Calu3 (cell line): Measurements from ENCODE around the gene LCNL1. TPM values are rescaled to one million over a fixed set of nuclear protein-coding genes. Genes with fewer than 3 reads are reported as not detected.

Source experiments
- BruUV-seq: library from RNA; stranded (reverse); fragments of 400-500 nt; replicated peaks from 2 replicates; lab custom pipeline; 2021; lab: Mats Ljungman, UMichigan
- CTCF ChIA-PET: fragments of 300-600 bp; sonication (Branson Sonifier 250); formaldehyde crosslinking; loops from one replicate; lab custom pipeline; 2022; ENCODE audit warnings: antibody characterized with exemption; lab: Charles Lee
- DNase-seq: peaks from one replicate; pipeline ENCODE4 v3.0.0; 2022
- H3K27ac Mint-ChIP-seq: one replicate; pipeline ENCODE4 v1.8.0; 2022; ENCODE audit warnings: mixed read lengths; ENCODE audit not compliant: unreplicated experiment
- H3K27me3 Mint-ChIP-seq: one replicate; pipeline ENCODE4 v1.8.0; 2022; ENCODE audit warnings: mixed read lengths; ENCODE audit not compliant: unreplicated experiment
- H3K36me3 Mint-ChIP-seq: one replicate; pipeline ENCODE4 v1.8.0; 2022; ENCODE audit warnings: mild to moderate bottlenecking, moderate library complexity, mixed read lengths; ENCODE audit not compliant: insufficient read depth, unreplicated experiment
- H3K4me1 Mint-ChIP-seq: one replicate; pipeline ENCODE4 v1.8.0; 2022; ENCODE audit warnings: mild to moderate bottlenecking, low read depth, mixed read lengths; ENCODE audit not compliant: unreplicated experiment
- H3K4me3 Mint-ChIP-seq: one replicate; pipeline ENCODE4 v1.8.0; 2022; ENCODE audit warnings: mild to moderate bottlenecking, low read depth, moderate library complexity, mixed read lengths; ENCODE audit not compliant: unreplicated experiment
- H3K9me3 Mint-ChIP-seq: one replicate; pipeline ENCODE4 v1.8.0; 2022; ENCODE audit warnings: low read depth, mixed read lengths; ENCODE audit not compliant: unreplicated experiment
- intact Hi-C: fragments of 100-400 bp; cut with micrococcal nuclease; formaldehyde crosslinking; loops from one replicate; pipeline ENCODE4 v1.10.0; 2022; ENCODE audit not compliant: unreplicated experiment
- total RNA-seq: library from RNA; stranded (reverse); gene quantifications from 2 replicates; pipeline ENCODE4 v1.2.3, GENCODE V29; 2022
- TF ChIP-seq, protein P1 (sequence below): fragments of 200-600 bp; IDR thresholded peaks from one replicate; pipeline ENCODE4 v1.8.0; 2022; ENCODE audit warnings: antibody characterized with exemption; ENCODE audit not compliant: unreplicated experiment

LCNL1 gene
- total RNA-seq, 1 experiment from 2014 or later: not detected

DNA sequence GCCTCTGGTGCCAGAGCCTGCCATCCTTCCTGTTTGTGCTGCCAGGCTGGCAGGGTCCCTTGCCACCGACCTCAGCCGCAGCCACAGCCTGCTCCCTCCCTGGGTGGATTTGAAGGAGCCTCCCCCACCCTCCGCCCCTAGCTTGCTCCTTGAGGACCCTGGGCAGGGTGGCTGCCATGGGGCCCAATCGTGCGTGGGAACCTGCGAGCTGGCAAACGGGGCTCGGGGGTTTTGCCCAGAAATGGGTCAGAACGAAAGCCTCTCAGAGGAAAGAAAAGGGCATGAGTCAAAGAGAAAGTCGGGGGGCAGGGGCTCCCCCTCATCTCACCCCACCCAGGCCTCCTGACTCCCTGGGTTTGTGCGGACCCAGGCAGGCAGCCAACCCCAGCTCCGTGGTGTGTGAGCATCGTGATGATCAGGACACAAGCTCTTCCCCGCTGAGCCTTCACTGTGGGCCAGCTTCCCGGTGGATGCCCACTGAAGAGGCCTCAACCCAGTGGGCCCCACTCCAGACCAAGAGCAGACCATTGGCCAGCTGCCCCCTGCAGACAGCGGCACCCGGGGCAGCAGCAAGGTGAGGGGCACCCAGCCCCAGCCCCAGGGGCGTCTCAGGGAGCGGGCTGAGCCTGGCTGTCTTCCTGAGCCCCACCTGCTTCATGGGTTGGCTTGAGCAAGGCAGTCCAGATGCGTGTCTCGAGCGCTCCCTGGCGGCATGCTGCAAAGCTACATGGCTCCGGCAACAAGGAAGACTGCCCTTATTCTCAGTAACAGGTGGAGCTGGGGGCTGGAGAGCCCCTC lies 52.1 kb downstream of the LCNL1 start:
- BruUV-seq: no TSS peak
- intact Hi-C loops: loop anchor here (2.0 kb wide), 2 partner anchors 86 to 248 kb away; no protein-coding TSS in a partner anchor
- TF ChIP-seq, protein P1, sequence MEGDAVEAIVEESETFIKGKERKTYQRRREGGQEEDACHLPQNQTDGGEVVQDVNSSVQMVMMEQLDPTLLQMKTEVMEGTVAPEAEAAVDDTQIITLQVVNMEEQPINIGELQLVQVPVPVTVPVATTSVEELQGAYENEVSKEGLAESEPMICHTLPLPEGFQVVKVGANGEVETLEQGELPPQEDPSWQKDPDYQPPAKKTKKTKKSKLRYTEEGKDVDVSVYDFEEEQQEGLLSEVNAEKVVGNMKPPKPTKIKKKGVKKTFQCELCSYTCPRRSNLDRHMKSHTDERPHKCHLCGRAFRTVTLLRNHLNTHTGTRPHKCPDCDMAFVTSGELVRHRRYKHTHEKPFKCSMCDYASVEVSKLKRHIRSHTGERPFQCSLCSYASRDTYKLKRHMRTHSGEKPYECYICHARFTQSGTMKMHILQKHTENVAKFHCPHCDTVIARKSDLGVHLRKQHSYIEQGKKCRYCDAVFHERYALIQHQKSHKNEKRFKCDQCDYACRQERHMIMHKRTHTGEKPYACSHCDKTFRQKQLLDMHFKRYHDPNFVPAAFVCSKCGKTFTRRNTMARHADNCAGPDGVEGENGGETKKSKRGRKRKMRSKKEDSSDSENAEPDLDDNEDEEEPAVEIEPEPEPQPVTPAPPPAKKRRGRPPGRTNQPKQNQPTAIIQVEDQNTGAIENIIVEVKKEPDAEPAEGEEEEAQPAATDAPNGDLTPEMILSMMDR: peak; percentile 64
- peak overlapping the region; percentile 55 for H3K4me3 Mint-ChIP-seq
- H3K27ac Mint-ChIP-seq: no peak overlapping the region
- peaks cover 8% of the 10 kb centered on the region for H3K4me1 Mint-ChIP-seq
- CTCF ChIA-PET: interaction anchor here (0.6 to 1.8 kb wide), 10 partner anchors 12 to 215 kb away, joined by 3 to 47 read pairs (median 4); partner anchors contain the start of genes AJM1, NPDC1 and PAXX
- no peaks in the 10 kb centered on the region for H3K9me3 Mint-ChIP-seq
- peaks cover 12% of the 10 kb centered on the region for H3K36me3 Mint-ChIP-seq
- H3K27me3 Mint-ChIP-seq: no peaks in the 10 kb centered on the region
- peak; percentile 79 for DNase-seq

Other genes with a start within 250 kb of the LCNL1 start
- gene LCN10, start 240.1 kb upstream of the LCNL1 start, total RNA-seq: 0.33 and 1.9 TPM in 2 replicates
- gene LCN6, start 234.5 kb upstream of the LCNL1 start, total RNA-seq: not detected in 2 replicates
- gene LCN8, start 224.8 kb upstream of the LCNL1 start, total RNA-seq: not detected in 2 replicates
- gene LCN15, start 218.5 kb upstream of the LCNL1 start, total RNA-seq: not detected in 2 replicates
- gene TMEM141, start 191.6 kb upstream of the LCNL1 start, total RNA-seq: 64.1 and 75.8 TPM in 2 replicates
- gene CCDC183, start 186.7 kb upstream of the LCNL1 start, total RNA-seq: 0.38 TPM in 1 of 2 replicates, not detected in the other
- gene RABL6, start 175.0 kb upstream of the LCNL1 start, total RNA-seq: 68.9 and 72.4 TPM in 2 replicates
- 2.9 and 3.2 TPM in 2 replicates for gene AJM1, start 140.5 kb upstream of the LCNL1 start, total RNA-seq
- 44.1 and 48.7 TPM in 2 replicates for gene PHPT1, start 133.6 kb upstream of the LCNL1 start, total RNA-seq
- gene MAMDC4, start 130.6 kb upstream of the LCNL1 start, total RNA-seq: 3.1 and 3.6 TPM in 2 replicates
- gene EDF1, start 116.7 kb upstream of the LCNL1 start, total RNA-seq: 233 and 238 TPM in 2 replicates
- 47.8 and 50.5 TPM in 2 replicates for gene TRAF2, start 96.5 kb upstream of the LCNL1 start, total RNA-seq
- gene FBXW5, start 38.3 kb upstream of the LCNL1 start, total RNA-seq: 49.9 and 50.8 TPM in 2 replicates
- gene C8G, start 37.8 kb upstream of the LCNL1 start, total RNA-seq: 3.9 and 4.0 TPM in 2 replicates
- gene LCN12, start 30.7 kb upstream of the LCNL1 start, total RNA-seq: 3.8 and 3.9 TPM in 2 replicates
- not detected in 2 replicates for gene PTGDS, start 5.5 kb upstream of the LCNL1 start, total RNA-seq
- gene PAXX, start 9.4 kb downstream of the LCNL1 start, total RNA-seq: 38.3 and 43.7 TPM in 2 replicates
- gene CLIC3, start 13.6 kb downstream of the LCNL1 start, total RNA-seq: 0.35 and 0.91 TPM in 2 replicates
- gene ABCA2, start 45.2 kb downstream of the LCNL1 start, total RNA-seq: 47.6 and 50.7 TPM in 2 replicates
- gene FUT7, start 49.1 kb downstream of the LCNL1 start, total RNA-seq: not detected in 2 replicates
- gene NPDC1, start 63.2 kb downstream of the LCNL1 start, total RNA-seq: 65.2 and 78.6 TPM in 2 replicates
- gene ENTPD2, start 71.1 kb downstream of the LCNL1 start, total RNA-seq: 3.8 and 5.8 TPM in 2 replicates
- 38.4 and 41.1 TPM in 2 replicates for gene SAPCD2, start 87.6 kb downstream of the LCNL1 start, total RNA-seq
- 9.1 and 10.8 TPM in 2 replicates for gene UAP1L1, start 94.5 kb downstream of the LCNL1 start, total RNA-seq
- gene MAN1B1, start 104.0 kb downstream of the LCNL1 start, total RNA-seq: 61.4 and 65.6 TPM in 2 replicates
- gene DPP7, start 131.7 kb downstream of the LCNL1 start, total RNA-seq: 51.6 and 76.8 TPM in 2 replicates
- gene GRIN1, start 156.2 kb downstream of the LCNL1 start, total RNA-seq: 0.24 and 0.54 TPM in 2 replicates
- gene LRRC26, start 187.1 kb downstream of the LCNL1 start, total RNA-seq: 0.52 and 0.98 TPM in 2 replicates
- gene TMEM210, start 189.1 kb downstream of the LCNL1 start, total RNA-seq: not detected in 2 replicates
- 49.4 and 51.4 TPM in 2 replicates for gene ANAPC2, start 205.6 kb downstream of the LCNL1 start, total RNA-seq
- gene SSNA1, start 205.7 kb downstream of the LCNL1 start, total RNA-seq: 41.9 and 44.1 TPM in 2 replicates
- gene TPRN, start 217.7 kb downstream of the LCNL1 start, total RNA-seq: 18.3 and 20.3 TPM in 2 replicates
- 25.4 and 28.8 TPM in 2 replicates for gene TMEM203, start 222.7 kb downstream of the LCNL1 start, total RNA-seq
- 26.4 and 27.7 TPM in 2 replicates for gene NDOR1, start 222.7 kb downstream of the LCNL1 start, total RNA-seq
- gene RNF208, start 239.2 kb downstream of the LCNL1 start, total RNA-seq: 10.1 and 14.2 TPM in 2 replicates
- 3.0 and 3.6 TPM in 2 replicates for gene CYSRT1, start 242.2 kb downstream of the LCNL1 start, total RNA-seq
- 1.6 and 1.7 TPM in 2 replicates for gene RNF224, start 244.5 kb downstream of the LCNL1 start, total RNA-seq
- 0.26 and 0.34 TPM in 2 replicates for gene SLC34A3, start 247.9 kb downstream of the LCNL1 start, total RNA-seq